GF-D8 (cell line): ENCODE data around the gene GPX1.
"Not testable (repeated sequence)": the region's sequence is repeated elsewhere in the genome, so short reads cannot be mapped to it uniquely, and the experiment has no call there.

Experiments
- DNase-seq: peaks from one replicate; lab custom pipeline; 2025; lab: John Stamatoyannopoulos, UW

Gene GPX1

DNA sequence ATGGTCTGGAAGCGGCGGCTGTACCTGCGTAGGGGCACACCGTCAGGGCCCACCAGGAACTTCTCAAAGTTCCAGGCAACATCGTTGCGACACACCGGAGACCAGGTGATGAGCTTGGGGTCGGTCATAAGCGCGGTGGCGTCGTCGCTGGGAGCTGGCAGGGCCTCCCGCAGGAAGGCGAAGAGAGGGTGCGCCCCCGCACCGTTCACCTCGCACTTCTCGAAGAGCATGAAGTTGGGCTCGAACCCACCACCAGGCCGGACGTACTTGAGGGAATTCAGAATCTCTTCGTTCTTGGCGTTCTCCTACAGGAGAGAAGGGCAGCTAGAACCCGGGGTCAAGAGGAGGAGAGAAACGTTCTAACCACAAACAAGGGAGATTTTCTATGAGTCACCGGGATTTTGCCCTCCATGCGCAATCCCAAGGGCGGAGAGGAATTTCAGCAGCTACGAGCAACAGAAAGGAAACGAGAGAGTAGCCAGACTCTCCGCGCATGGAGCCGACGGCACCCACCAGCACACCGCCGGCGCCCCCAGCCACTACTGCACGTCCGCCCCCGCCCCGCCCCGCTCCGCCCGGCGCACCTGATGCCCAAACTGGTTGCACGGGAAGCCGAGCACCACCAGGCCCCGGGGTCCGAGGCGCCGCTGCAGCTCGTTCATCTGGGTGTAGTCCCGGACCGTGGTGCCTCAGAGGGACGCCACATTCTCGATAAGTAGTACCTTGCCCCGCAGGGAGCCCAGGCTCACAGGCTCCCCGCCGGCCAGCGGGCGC is 523 bp downstream of the GPX1 start:
- DNase-seq = not testable (repeated sequence)

DNA sequence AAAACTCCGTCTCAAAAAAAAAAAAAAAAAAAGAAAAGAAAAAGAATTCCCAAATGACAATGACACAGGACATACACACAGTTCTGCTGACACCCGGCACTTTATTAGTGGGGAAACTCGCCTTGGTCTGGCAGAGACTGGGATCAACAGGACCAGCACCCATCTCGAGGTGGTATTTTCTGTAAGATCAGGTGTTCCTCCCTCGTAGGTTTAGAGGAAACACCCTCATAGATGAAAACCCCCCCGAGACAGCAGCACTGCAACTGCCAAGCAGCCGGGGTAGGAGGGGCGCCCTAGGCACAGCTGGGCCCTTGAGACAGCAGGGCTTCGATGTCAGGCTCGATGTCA is 1.1 kb downstream of the GPX1 start:
- DNase-seq = not testable (repeated sequence)

DNA sequence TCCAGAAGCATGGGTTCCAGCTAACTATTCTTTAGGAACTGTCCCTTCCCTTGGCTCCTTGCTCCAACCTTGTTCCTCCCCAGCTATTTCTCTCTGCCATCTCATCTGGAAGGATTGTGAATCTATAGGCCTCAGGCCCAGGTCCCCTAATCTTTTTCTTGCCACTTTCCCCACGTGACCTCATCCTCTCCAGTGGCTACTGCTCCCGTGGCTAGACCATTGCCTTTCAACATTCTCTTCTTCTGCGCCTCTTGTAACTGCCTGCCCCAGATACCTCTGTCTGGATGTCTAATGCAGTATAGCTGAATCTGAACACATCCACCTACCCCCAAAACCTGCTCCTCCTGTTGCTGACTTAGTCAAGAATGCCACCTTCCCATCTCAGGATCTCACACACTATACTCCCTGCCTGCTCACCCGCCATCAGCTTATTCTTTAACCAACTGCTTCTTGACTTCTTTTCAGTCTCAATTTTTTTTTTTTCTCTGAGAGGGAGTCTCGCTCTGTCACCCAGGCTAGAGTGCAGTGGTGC is 5.2 kb downstream of the GPX1 start:
- peak; percentile 48 for DNase-seq

DNA sequence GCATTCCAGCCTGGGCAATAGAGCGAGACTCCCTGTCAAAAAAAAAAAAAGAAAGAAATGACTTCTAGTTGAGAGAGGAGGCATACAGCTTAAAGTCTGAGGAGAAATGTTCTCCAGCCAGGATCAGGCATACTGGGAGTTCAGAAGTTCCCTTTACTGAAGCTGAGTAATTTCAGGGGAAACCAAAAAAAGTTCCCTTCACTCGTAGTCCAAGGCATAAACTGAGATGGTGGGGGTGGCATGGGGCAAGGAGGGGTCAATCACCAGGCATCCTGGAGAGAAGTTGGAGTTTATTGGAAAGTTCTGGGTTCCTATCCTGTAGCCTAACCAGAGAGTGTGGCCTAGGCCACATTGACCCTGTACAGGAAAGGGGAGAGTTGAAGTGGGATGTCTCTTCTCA is 5.9 kb downstream of the GPX1 start:
- no peak for DNase-seq

DNA sequence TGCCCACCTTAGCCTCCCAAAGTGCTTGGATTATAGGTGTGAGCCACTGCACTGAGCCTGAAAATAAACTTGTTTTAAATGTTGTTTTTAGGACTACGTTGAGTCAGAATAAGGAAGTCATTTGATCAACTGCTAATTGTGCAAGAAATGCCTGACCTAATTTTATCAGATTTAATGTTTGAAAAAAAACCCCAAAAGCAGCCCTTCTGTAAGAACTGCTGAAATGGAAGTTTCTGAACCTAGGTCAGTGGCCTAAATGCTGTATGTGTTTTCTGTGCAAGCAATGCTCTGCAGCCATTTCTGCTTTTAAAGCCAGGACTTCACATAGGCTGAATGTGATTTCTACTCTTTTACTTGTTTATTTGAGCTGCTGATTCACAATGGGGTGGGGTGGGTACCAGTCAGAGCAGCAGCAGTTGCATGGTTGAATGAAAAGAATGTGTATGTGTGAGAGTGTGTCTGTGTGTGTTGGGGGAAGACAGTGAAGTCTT is 6.6 kb downstream of the GPX1 start:
- peak; percentile 79 for DNase-seq

DNA sequence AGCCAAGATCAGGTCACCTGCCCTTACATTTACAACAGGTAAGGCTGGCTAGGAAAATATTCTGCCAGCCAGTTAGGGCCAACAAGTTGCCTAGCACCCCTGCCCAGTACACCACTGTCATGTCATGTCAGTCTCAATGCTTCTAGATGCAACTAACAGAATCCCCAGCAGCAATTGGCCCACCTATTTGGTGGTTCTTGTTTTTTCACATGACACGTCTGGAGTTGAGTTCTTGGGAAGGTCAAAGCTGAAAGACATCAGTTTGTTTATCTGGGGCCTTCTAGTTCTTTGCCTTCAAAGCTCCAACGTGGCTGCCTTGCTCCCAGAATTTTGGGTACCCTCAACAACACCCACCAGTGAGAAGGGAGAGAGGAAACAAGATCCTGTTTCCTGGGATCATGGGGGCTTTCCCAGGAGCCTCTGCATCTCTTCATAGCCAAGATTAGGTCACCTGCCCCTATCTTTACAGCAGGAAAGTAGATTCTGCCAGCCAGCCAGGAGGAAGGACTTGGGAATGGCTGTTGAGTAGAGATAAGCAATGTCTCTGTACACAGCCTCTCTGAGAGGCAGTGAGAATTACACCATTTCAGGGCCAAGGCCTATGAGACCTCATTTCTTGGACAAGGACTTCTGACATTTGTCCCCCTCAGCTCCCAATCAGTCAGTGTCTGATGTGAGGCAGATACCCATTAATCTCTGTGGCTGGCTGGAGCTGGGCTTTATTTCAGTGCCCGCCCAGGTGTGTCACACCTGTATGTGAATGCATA is 8.6 kb downstream of the GPX1 start:
- DNase-seq = peak; percentile 26

DNA sequence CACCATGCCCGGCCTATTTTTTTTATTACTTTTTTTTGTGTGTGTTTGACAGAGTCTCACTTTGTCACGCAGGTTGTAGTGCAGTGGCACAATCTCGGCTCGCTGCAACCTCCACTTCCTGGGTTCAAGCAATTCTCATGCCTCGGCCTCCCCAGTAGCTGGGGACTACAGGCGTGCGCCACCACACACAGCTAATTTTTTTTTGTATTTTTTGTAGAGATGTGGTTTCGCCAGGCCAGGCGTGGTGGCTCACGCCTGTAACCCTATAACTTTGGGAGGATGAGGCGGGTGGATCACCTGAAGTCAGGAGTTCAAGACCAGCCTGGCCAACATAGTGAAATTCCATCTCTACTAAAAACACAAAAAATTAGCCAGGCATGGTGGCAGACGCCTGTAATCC is 9.8 kb downstream of the GPX1 start:
- not testable (repeated sequence) for DNase-seq

DNA sequence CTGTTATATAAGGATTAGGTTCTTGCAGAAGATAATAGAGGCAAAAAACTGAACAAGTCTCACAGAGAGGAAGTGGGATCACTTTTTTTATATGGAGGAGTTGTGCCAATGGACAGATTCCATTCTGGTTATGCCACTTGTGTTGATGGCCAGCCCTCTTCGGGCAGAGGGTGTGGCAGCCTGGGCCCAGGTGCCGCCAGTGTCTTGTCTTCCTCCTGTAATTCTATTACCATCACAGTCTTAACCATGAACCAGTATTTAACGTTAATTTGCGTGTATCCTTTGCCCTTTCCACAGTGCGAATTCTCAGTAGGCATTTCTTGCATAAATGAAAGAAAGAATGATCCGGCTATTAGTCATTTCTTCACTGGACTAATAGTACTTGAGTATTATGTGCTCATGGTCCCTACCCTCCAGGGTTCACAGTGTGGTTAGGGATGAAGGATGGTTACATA is 11.3 kb downstream of the GPX1 start:
- no peak for DNase-seq

DNA sequence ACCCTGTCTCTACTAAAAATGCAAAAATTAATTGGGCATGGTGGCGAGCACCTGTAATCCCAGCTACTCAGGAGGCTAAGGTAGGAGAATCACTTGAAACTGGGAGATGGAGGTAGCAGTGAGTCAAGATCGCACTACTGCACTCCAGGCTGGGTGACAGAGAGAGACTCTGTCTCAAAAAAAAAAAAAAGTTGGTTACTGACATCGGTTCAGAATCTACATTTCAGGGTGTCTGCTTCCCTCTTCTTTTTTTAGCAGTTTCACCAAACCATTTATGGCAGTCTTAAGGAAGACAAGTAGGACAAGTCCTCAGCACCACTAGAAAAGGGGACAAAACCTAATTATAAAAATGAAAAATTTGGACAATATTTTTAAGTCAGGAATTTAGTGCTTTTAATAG is 15.0 kb downstream of the GPX1 start:
- DNase-seq = no peak

DNA sequence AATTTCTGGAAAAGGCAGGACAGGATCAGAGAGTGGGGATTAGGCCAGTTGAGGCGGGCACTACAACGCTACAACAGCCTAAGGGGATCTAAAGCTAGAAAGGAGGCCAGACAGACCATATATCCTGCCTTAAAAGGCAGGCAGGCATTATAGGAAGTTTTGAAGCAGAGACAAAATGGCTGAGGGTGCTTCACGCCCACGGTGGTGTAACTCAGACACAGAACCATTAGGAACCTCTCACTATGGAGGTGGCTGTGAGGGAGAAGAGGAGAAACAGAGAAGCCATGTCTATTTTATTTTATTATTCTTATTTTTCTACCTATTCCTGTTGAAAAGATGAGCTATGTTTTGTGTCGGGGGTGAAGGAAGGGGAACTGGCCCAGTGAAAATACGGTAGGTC is 16.2 kb downstream of the GPX1 start:
- no peak for DNase-seq

DNA sequence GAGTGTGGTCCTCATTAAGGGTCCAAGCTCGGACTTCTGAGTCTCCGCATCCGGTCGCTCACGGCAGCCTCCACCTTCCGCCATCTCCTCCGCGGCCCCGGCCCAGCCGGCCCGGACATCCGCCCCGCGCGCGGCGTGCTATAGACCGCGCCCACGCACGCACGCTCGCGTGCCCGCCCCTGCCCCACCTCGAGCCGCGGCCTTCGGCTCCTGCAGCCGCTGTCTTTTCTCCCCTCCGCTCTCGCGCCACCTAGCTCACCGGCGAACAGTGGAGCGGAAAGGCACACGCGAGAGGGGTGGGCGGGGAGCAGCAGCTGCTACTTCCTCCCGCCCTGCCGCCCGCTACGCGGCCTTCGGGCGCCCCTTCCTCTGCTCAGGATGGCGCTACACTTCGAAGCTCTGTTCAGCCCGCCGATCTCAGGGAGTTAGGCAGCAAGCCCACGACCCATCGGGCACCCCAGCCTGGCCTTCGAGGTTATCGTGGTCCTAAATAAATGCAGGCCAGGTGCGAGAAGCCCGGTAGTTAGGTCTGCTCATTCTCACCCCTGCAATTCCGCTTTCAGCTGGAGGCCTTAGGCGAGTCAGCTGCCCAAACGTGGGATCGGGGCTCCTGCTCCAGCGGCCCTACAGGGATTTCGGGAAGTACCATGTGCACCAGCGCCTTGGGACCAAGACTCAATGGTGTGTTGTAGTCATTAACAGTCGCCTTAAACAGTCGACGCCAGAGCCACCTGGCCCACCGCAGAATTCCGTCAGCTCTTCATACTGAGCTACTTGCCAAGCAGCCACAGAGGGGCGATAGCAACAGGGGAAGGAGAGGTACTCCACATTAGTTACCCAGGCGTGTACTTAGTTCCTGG is 18.0 kb downstream of the GPX1 start, which contains the start of gene USP4:
TSS of gene USP4 (minus strand) at position 113 of the 860 bp plus-strand sequence. CDS start at position 84, 29 bp downstream.
- peak; percentile 87 for DNase-seq

DNA sequence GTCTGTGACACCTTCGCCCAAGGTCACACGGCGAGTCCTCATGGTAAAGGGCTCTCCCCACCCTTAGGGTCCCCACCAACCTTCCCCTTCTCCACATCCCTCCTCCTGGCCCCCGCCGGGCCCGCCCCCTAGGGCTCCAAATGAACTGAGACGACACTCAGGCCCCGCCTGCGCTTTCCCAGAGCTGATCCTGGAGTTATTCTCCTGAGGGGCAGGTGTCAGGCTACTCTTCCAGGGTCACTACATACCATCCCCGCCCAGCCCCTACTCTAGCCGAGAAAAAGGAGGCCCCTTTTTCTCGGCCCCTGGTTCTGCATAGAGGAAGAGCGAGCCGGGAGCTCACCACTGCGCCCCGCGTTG is 18.6 kb downstream of the GPX1 start:
- no peak for DNase-seq

DNA sequence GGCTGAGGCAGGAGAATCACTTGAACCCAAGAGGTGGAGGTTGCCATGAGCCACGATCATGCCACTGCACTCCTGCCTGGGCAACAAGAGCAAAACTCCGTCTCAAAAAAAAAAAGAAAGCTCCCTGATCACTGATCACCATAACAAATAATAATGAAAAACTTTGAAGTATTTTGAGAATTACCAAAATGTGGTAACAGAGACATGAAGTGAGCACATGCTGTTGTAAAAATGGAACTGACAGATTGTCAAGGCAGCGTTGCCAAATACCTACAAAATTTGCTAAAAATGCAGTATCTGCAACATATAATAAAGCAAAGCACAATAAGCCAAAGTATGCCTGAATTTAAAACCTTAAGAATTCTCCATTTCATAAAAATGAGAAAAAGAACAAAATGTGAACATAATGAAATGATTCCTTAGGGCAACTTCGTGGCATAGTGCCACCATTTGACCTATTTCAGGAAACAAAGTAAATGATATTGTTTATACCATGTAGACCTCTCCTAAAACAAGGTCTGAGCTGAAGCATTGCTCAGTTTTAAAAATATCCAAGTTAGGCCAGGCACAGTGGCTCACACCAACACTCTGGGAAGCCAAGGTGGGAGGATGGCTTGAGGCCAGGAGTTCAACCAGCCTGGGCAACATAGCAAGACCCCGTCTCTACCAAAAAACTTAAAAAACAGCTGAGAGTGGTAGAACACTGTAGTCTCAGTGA is 24.1 kb downstream of the GPX1 start:
- DNase-seq = no peak

DNA sequence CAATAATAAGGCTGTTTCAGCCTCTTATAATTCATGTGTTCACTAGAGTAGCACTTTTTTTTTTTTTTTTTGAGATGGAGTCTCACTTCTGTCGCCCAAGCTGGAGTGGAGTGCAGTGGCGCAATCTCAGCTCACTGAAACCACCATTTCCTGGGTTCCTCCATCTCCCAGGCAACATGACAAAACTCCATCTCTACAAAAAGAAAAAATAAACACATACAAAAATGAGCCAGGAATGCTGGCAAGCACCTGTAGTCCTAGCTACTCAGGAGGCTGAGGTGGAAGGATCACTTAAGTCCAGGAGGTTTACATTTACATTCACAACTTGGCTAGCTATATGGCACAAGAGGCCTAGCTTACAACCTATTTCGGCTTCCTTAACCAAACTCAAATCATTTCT is 25.1 kb downstream of the GPX1 start:
- peak; percentile 81 for DNase-seq

DNA sequence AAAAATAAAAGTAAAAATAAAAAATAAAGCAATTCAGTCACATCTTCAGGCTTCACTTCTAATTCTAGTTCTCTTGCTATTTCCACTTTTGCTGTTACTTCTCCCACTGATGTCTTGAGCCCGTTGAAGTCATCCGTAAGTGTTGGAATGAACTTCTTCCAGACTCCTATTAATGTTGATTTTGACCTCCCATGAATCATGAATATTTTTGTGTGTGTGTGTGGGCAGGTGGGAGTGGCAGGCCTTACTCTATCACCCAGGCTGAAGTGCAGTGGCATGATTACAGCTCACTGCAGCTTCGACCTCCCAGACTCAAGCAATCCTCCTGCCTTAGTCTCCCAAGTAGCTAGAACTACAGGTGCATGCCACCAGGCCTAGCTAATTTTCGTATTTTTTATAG is 29.0 kb downstream of the GPX1 start:
- no peak for DNase-seq

DNA sequence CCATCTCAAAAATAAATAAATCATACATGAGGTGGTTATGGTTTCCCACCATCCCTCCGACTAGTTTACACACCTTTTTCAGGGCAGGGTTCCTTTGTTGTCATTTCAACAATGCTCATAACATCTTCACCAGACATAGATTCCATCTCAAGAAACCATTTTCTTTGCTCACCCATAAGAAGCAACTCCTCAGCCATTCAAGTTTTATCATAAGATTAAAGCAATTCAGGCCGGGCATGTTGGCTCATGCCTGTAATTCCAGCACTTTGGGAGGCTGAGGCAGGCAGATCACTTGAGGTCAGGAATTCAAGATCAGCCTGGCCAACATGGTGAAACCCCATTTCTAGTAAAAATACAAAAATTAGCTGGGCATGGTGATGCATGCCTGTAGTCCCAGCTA is 29.8 kb downstream of the GPX1 start:
- not testable (repeated sequence) for DNase-seq

DNA sequence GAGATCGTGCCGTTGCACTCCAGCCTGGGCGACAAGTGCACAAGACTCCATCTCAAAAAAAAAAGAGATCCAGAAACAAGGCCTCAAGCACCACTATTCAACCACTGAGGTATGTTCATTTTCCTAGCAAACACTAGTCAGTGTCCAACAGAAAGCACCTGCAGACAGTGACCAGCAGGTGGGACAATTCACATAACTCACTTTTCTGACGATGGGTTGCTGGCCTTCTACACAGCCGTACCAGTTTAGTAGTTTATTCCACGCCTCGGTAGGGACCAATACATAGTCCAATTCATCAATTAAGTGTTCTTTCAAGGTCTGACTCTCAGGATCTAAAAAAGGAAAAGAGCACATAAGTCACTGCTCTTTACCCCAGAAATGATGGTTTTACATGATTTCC is 30.7 kb downstream of the GPX1 start:
- DNase-seq = no peak

DNA sequence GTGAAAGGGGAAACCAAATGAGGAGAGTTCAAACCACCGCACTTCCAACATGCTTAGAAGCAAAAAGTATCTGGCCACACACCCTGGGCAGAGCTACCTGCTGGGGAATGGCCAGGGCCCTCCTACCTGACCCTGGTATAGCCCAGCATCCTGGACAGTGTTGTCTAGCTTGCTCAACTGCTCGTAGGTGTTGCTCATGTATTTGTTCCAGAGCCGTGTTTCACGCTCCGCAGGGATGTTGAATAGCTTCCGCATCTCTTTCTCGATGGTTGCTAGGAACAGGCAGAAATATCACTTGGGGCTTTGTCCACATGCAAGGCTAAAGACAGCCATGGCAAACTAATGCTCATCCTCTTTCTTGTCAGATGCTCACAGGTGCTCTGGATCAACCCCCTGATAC is 33.4 kb downstream of the GPX1 start:
- DNase-seq = no peak

DNA sequence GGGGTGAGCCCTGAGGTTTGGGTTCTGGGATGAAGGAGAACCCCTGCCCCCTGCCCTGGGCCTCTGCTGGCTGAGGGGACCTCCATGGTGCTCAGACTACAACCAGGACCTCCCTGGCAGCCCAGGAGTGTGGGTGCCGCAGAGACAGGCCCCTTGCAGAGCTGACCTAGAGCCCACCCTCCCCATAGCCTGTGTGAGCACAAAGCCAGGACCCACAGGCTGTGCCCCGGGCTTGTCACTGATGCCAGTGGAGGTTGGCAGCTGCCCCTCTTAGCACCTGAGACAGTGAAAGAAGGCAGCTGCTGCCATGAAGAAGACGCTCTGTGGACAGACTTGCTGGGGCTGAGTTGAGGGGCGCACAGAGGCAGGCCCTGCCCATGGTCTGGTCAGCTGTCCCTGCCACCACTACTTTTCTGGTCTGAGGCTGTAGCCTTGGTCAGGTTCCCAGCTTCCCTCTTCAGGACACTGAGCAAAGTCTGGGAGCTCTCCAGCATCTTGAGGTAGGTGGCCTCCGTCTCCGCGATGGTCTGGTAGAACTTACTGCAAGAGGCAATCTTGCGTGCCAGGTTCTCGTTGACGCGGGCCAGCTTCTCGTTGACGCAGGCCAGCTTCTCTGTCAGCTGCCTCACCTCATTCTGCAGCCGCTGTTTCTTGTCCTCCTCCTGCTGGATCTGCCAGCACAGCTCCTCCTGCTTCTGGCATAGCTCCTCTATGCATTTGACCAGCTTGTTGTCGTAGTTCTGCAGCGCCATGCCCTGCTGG is 41.3 kb downstream of the GPX1 start:
- no peak for DNase-seq

DNA sequence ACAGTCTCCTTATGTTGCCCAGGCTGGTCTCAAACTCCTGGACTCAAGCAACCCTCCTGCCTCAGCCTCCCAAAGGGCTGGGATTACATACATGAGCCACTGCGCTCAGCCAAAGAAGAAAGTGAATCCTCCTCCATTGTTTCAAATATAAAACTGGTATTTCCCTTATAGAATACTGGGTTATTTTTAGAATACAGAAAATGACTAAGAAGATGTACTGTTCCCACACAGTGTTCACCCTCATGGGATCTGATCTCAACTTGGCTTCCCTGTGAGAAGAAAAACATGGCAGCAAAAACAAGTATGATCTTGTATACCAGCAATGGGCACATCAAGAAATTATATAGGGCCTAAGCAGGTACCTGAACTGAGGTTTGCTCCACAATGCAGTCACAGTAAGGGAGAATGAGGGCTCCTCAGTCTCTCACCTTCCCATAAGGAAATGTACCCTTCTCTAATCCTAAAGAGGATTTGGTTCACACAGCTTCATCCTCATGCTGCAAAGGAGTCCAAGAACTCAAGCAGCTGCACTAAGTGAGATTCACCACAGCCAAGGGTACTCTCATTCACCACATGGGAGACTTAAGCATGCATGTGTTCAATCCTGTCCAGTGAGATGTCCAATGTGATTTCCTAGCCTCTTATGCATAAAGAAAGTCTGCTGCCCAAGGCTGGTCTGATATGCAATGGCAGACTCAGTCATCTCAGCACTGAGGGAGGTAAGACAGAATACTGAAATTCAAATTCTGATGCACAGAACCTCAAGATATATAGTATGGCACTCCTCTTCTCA is 44.1 kb downstream of the GPX1 start:
- no peak for DNase-seq
